H9 (cell line): Measurements from ENCODE around the gene CDK8. TPM values are rescaled to one million over a fixed set of nuclear protein-coding genes. Genes with fewer than 3 reads are reported as not detected.

Experiments
- DNase-seq: peaks from one replicate; pipeline ENCODE4 v3.0.0-alpha.2; 2017
- H2AFZ ChIP-seq: one replicate; pipeline ENCODE4 v1.6.1; 2013; ENCODE audit warnings: mild to moderate bottlenecking, low read length, control low read depth, moderate library complexity
- H2AK5ac ChIP-seq: 2 replicates; pipeline ENCODE4 v1.6.1; 2013; ENCODE audit warnings: low read length, control low read depth, mixed read lengths; ENCODE audit not compliant: insufficient read length
- H2BK120ac ChIP-seq: one replicate; pipeline ENCODE4 v1.6.1; 2013; ENCODE audit warnings: low read depth, mild to moderate bottlenecking, low read length, control low read depth, inconsistent platforms; ENCODE audit not compliant: poor library complexity, severe bottlenecking
- H2BK12ac ChIP-seq: 2 replicates; pipeline ENCODE4 v1.6.1; 2013; ENCODE audit warnings: low read length, control low read depth, mixed read lengths, low read depth; ENCODE audit not compliant: insufficient read length
- H2BK15ac ChIP-seq: 2 replicates; pipeline ENCODE4 v1.6.1; 2013; ENCODE audit warnings: low read depth, low read length, control low read depth
- H2BK20ac ChIP-seq: one replicate; pipeline ENCODE4 v1.6.1; 2013; ENCODE audit warnings: low read depth, mild to moderate bottlenecking, low read length, control low read depth, inconsistent platforms; ENCODE audit not compliant: poor library complexity, severe bottlenecking
- H2BK5ac ChIP-seq: 2 replicates; pipeline ENCODE4 v1.6.1; 2013; ENCODE audit warnings: low read length, control low read depth, mixed read lengths; ENCODE audit not compliant: insufficient read length
- H3K14ac ChIP-seq: 2 replicates; pipeline ENCODE4 v1.6.1; 2013; ENCODE audit warnings: low read length, control low read depth; ENCODE audit not compliant: insufficient read depth
- H3K18ac ChIP-seq: 2 replicates; pipeline ENCODE4 v1.6.1; 2013; ENCODE audit warnings: low read depth, mild to moderate bottlenecking, mixed read lengths, low read length, control low read depth; ENCODE audit not compliant: insufficient read length
- H3K23ac ChIP-seq: 2 replicates; pipeline ENCODE4 v1.6.1; 2013; ENCODE audit warnings: low read length, control low read depth, mixed read lengths, low read depth; ENCODE audit not compliant: insufficient read length
- H3K23me2 ChIP-seq: 2 replicates; pipeline ENCODE4 v1.6.1; 2013; ENCODE audit warnings: low read depth, mild to moderate bottlenecking, mixed read lengths, low read length, control low read depth; ENCODE audit not compliant: insufficient read length, poor library complexity, severe bottlenecking
- H3K27ac ChIP-seq: 2 replicates; pipeline ENCODE4 v1.5.1; 2013; ENCODE audit warnings: low read length, control low read depth, mixed read lengths, low read depth; ENCODE audit not compliant: insufficient read length
- H3K27me3 ChIP-seq: 2 replicates; pipeline ENCODE4 v1.6.1; 2013; ENCODE audit warnings: low read length, control low read depth, inconsistent platforms; ENCODE audit not compliant: insufficient read depth
- H3K4ac ChIP-seq: 2 replicates; pipeline ENCODE4 v1.6.1; 2013; ENCODE audit warnings: low read depth, mild to moderate bottlenecking, control low read depth, inconsistent platforms, low read length, moderate library complexity
- H3K4me1 ChIP-seq: 2 replicates; pipeline ENCODE4 v1.6.1; 2013; ENCODE audit warnings: low read length, control low read depth, inconsistent platforms; ENCODE audit not compliant: insufficient read depth
- H3K4me2 ChIP-seq: 2 replicates; pipeline ENCODE4 v1.6.1; 2013; ENCODE audit warnings: low read length, control low read depth, mixed read lengths; ENCODE audit not compliant: insufficient read length, insufficient read depth
- H3K56ac ChIP-seq: 2 replicates; pipeline ENCODE4 v1.6.1; 2013; ENCODE audit warnings: low read depth, mild to moderate bottlenecking, mixed read lengths, low read length, control low read depth; ENCODE audit not compliant: insufficient read length
- H3K79me1 ChIP-seq: 2 replicates; pipeline ENCODE4 v1.6.1; 2013; ENCODE audit warnings: low read depth, mild to moderate bottlenecking, moderate library complexity, low read length, control low read depth, inconsistent platforms; ENCODE audit not compliant: insufficient read depth, poor library complexity, severe bottlenecking
- H3K79me2 ChIP-seq: 2 replicates; pipeline ENCODE4 v1.6.1; 2013; ENCODE audit warnings: low read length, control low read depth, inconsistent platforms; ENCODE audit not compliant: insufficient read depth
- H3K9ac ChIP-seq: 2 replicates; pipeline ENCODE4 v1.6.1; 2013; ENCODE audit warnings: low read length, control low read depth, mixed read lengths; ENCODE audit not compliant: insufficient read length; ENCODE audit errors: extremely low read depth
- H3K9me3 ChIP-seq: one replicate; pipeline ENCODE4 v1.6.1; 2013; ENCODE audit warnings: low read depth, low read length, inconsistent platforms; ENCODE audit not compliant: control insufficient read depth
- H3T11ph ChIP-seq: one replicate; pipeline ENCODE4 v1.6.1; 2013; ENCODE audit warnings: mild to moderate bottlenecking, low read length, control low read depth, inconsistent platforms
- H4K20me1 ChIP-seq: one replicate; pipeline ENCODE4 v1.6.1; 2013; ENCODE audit not compliant: control insufficient read depth, insufficient read length, insufficient read depth
- H4K5ac ChIP-seq: 2 replicates; pipeline ENCODE4 v1.6.1; 2013; ENCODE audit warnings: low read depth, mild to moderate bottlenecking, mixed read lengths, low read length, control low read depth; ENCODE audit not compliant: insufficient read length
- H4K8ac ChIP-seq: replicated peaks from 2 replicates; pipeline ENCODE4 v1.6.1; 2013; ENCODE audit warnings: low read length, control low read depth, mixed read lengths, low read depth; ENCODE audit not compliant: insufficient read length
- H4K91ac ChIP-seq: 2 replicates; pipeline ENCODE4 v1.6.1; 2013; ENCODE audit warnings: low read depth, mild to moderate bottlenecking, moderate library complexity, mixed read lengths, low read length, control low read depth; ENCODE audit not compliant: insufficient read length
- H3K27ac Mint-ChIP-seq, 3 experiments: 2 replicates in 2 of 3; 3 replicates in 1 of 3; pipeline ENCODE4 v1.8.0; 2020 to 2021; ENCODE audit warnings: mixed read lengths in 3 of 3, mild to moderate bottlenecking in 1 of 3, moderate library complexity in 1 of 3
- H3K27me3 Mint-ChIP-seq: 2 replicates; pipeline ENCODE4 v1.8.0; 2021; ENCODE audit warnings: low read depth, mild to moderate bottlenecking, moderate library complexity, mixed read lengths
- H3K36me3 Mint-ChIP-seq, 3 experiments: 2 replicates in 2 of 3; 3 replicates in 1 of 3; pipeline ENCODE4 v1.8.0; 2020 to 2021; ENCODE audit warnings: low read depth in 3 of 3, mixed read lengths in 3 of 3; ENCODE audit not compliant: insufficient read depth in 1 of 3
- H3K4me1 Mint-ChIP-seq, 2 experiments: 2 replicates each; pipeline ENCODE4 v1.8.0; 2020; ENCODE audit warnings: mixed read lengths in 2 of 2
- H3K4me3 Mint-ChIP-seq, 2 experiments: 2 replicates in 1 of 2; 3 replicates in 1 of 2; pipeline ENCODE4 v1.8.0; 2020 to 2021; ENCODE audit warnings: mild to moderate bottlenecking in 2 of 2, mixed read lengths in 2 of 2, moderate library complexity in 1 of 2
- H3K9me3 Mint-ChIP-seq, 2 experiments: 2 replicates in 1 of 2; 3 replicates in 1 of 2; pipeline ENCODE4 v1.8.0; 2020; ENCODE audit warnings: mild to moderate bottlenecking in 2 of 2, mixed read lengths in 2 of 2, moderate library complexity in 1 of 2
- WGBS: extraction: QIAGEN DNeasy Blood & Tissue Kit; methylation state at CpG from one replicate; pipeline ENCODE4 v1.1.7; 2013; ENCODE audit warnings: missing lambda C conversion rate, low lambda C conversion rate, mixed read lengths; ENCODE audit not compliant: insufficient read length; ENCODE audit errors: extremely low coverage; 5-methylcytosine and 5-hydroxymethylcytosine counted together
- total RNA-seq: library from RNA; stranded (reverse); gene quantifications from 2 replicates; pipeline ENCODE4 v1.2.1, GENCODE V29; 2021
- TF ChIP-seq, protein P1 (sequence below): fragments of 200-600 bp; sonication (generic); conservative IDR thresholded peaks from 3 replicates; pipeline ENCODE4 v1.8.0; 2021; ENCODE audit warnings: antibody characterized with exemption, mild to moderate bottlenecking

The CDK8 gene
- total RNA-seq, 1 experiment from 2014 or later = 18.1 TPM

- Histone ChIP-seq H3K79me1 (no peaks in the 10 kb centered on the region), H2BK120ac (no peak overlapping the region), H4K5ac (no peak overlapping the region), H4K20me1 (no peaks in the 10 kb centered on the region), H3K27me3 (no peaks in the 10 kb centered on the region), H2BK15ac (no peak overlapping the region), H2BK12ac (no peak overlapping the region), H2AK5ac (no peak overlapping the region), H3K23ac (no peak overlapping the region), H3K23me2 (no peaks in the 10 kb centered on the region), H3K18ac (no peak overlapping the region), H4K8ac (no peak overlapping the region), H2AFZ (no peak overlapping the region), H3K4me2 (no peak overlapping the region), H3K56ac (no peak overlapping the region), H3K14ac (no peak overlapping the region), H4K91ac (no peak overlapping the region), H3T11ph (no peak overlapping the region), H2BK20ac (no peak overlapping the region), H3K4me1 (no peaks in the 10 kb centered on the region), H3K9ac (no peak overlapping the region), H3K4ac (no peak overlapping the region), H3K9me3 (no peaks in the 10 kb centered on the region), H3K79me2 (no peaks in the 10 kb centered on the region), H2BK5ac (no peak overlapping the region), H3K27ac (no peak overlapping the region)
- no peak for DNase-seq
- Mint-ChIP-seq H3K36me3 (no peaks in the 10 kb centered on the region), H3K27ac (no peak overlapping the region; a peak in 1 of 7 replicates), H3K9me3 (no peaks in the 10 kb centered on the region), H3K4me1 (peaks cover 3% of the 10 kb centered on the region in 2 experiments; a peak in 2 of 4 replicates), H3K4me3 (no peak overlapping the region), H3K27me3 (no peaks in the 10 kb centered on the region)
- WGBS = 100% methylated on average over 1 of the region's 5 CpGs
- TF ChIP-seq, protein P1, sequence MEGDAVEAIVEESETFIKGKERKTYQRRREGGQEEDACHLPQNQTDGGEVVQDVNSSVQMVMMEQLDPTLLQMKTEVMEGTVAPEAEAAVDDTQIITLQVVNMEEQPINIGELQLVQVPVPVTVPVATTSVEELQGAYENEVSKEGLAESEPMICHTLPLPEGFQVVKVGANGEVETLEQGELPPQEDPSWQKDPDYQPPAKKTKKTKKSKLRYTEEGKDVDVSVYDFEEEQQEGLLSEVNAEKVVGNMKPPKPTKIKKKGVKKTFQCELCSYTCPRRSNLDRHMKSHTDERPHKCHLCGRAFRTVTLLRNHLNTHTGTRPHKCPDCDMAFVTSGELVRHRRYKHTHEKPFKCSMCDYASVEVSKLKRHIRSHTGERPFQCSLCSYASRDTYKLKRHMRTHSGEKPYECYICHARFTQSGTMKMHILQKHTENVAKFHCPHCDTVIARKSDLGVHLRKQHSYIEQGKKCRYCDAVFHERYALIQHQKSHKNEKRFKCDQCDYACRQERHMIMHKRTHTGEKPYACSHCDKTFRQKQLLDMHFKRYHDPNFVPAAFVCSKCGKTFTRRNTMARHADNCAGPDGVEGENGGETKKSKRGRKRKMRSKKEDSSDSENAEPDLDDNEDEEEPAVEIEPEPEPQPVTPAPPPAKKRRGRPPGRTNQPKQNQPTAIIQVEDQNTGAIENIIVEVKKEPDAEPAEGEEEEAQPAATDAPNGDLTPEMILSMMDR = no peak
Observed at GRCh38 chr13:26379831-26380230, 125.9 kb downstream of the CDK8 start.
